Body of pancreas (tissue), 4 donors: ENCODE data around the gene CDH2.

Experiments
- CTCF ChIP-seq, 7 experiments: fragments of 450-650 bp in 4 of 7; fragments of 200-600 bp in 3 of 7; sonication (generic) in 3 of 7; IDR thresholded peaks; one replicate each; pipeline ENCODE4 v1.5.1; 2016 to 2019; ENCODE audit warnings: antibody characterized with exemption in 7 of 7
- POLR2A ChIP-seq, 3 donors: fragments of 450-650 bp; IDR thresholded peaks; one replicate each; pipeline ENCODE4 v1.6.1; 2016; ENCODE audit warnings: antibody characterized with exemption in 3 of 3, mild to moderate bottlenecking in 2 of 3

GRCh38 chr18:28134774-28135173, 42.2 kb downstream of the CDH2 start:
- TF ChIP-seq CTCF (IDR thresholded peaks at IDR 0.05): no peak
- TF ChIP-seq POLR2A (IDR thresholded peaks at IDR 0.05): no peak
